ENCODE measurements around the gene TRIM74.
"Not testable (repeated sequence)": the region's sequence is repeated elsewhere in the genome, so short reads cannot be mapped to it uniquely, and the experiment has no call there.

The TRIM74 gene

GRCh38 chr7:72954563-72955198 lies 14.6 kb downstream of the TRIM74 start:
- DNase-seq (ENCODE audit: low read depth), result not testable (repeated sequence)

- DNase-seq (ENCODE audit: low read depth), result not testable (repeated sequence)
Measured at GRCh38 chr7:72953901-72954562, 15.2 kb downstream of the TRIM74 start.

GRCh38 chr7:72950432-72950831 lies 18.8 kb downstream of the TRIM74 start:
- not testable (repeated sequence) for DNase-seq (ENCODE audit: low read depth)

GRCh38 chr7:72949686-72950085 lies 19.6 kb downstream of the TRIM74 start:
- DNase-seq (ENCODE audit: low read depth), result not testable (repeated sequence)

- DNase-seq (ENCODE audit: low read depth), result not testable (repeated sequence)
Measured at GRCh38 chr7:72949276-72949675, 20.0 kb downstream of the TRIM74 start.

- not testable (repeated sequence) for DNase-seq (ENCODE audit: low read depth)
Measured at GRCh38 chr7:72948714-72949113, 20.6 kb downstream of the TRIM74 start.

GRCh38 chr7:72946130-72946745 lies 23.0 kb downstream of the TRIM74 start:
- DNase-seq (ENCODE audit: low read depth), result not testable (repeated sequence)

GRCh38 chr7:72945597-72945996 lies 23.7 kb downstream of the TRIM74 start:
- not testable (repeated sequence) for DNase-seq (ENCODE audit: low read depth)

- not testable (repeated sequence) for DNase-seq (ENCODE audit: low read depth)
Measured at GRCh38 chr7:72944937-72945336, 24.3 kb downstream of the TRIM74 start.

GRCh38 chr7:72942956-72943355 lies 26.3 kb downstream of the TRIM74 start:
- not testable (repeated sequence) for DNase-seq (ENCODE audit: low read depth)

GRCh38 chr7:72942022-72942705 lies 27.1 kb downstream of the TRIM74 start:
- DNase-seq (ENCODE audit: low read depth), result not testable (repeated sequence)

GRCh38 chr7:72928216-72928615 lies 41.0 kb downstream of the TRIM74 start:
- DNase-seq (ENCODE audit: low read depth), result not testable (repeated sequence)

- not testable (repeated sequence) for DNase-seq (ENCODE audit: low read depth)
Measured at GRCh38 chr7:72927791-72928190, 41.5 kb downstream of the TRIM74 start.

- DNase-seq (ENCODE audit: low read depth), result no peak
Measured at GRCh38 chr7:72925546-72926120, 43.6 kb downstream of the TRIM74 start.

- peak; percentile 72 for DNase-seq (ENCODE audit: low read depth)
Measured at GRCh38 chr7:72924733-72925545, 44.3 kb downstream of the TRIM74 start, which contains the start of gene POM121. TSS of gene POM121 (plus strand) at chr7:72925095. CDS start at chr7:72925122, 27 bp downstream.

- no peak for DNase-seq (ENCODE audit: low read depth)
Measured at GRCh38 chr7:72924386-72924732, 44.9 kb downstream of the TRIM74 start.

- no peak for DNase-seq (ENCODE audit: low read depth)
Measured at GRCh38 chr7:72919256-72919775, 50.0 kb downstream of the TRIM74 start.

GRCh38 chr7:72914756-72915525 lies 54.3 kb downstream of the TRIM74 start:
- DNase-seq (ENCODE audit: low read depth), result peak; percentile 17

- DNase-seq (ENCODE audit: low read depth), result not testable (repeated sequence)
Measured at GRCh38 chr7:72913750-72914149, 55.5 kb downstream of the TRIM74 start.

- not testable (repeated sequence) for DNase-seq (ENCODE audit: low read depth)
Measured at GRCh38 chr7:72911395-72911794, 57.9 kb downstream of the TRIM74 start.

All from activated gamma-delta T cell treated with anti-CD3 and anti-CD28 coated beads, Interleukin-2, amount 50 U/mL, for 16 hours (primary cell).